GM19395 (cell line): ENCODE measurements around the gene SATB2.

Experiments
- ATAC-seq: cut with Tn5 transposase; IDR thresholded peaks from one replicate; pipeline ENCODE4 v1.9.1; 2021; ENCODE audit warnings: mild to moderate bottlenecking, moderate library complexity; ENCODE audit not compliant: unreplicated experiment

SATB2 gene

GRCh38 chr2:199465988-199466691 is 8.4 kb upstream of the SATB2 start:
- ATAC-seq: no peak

GRCh38 chr2:199465390-199465789 is 7.7 kb upstream of the SATB2 start:
- ATAC-seq: no peak

GRCh38 chr2:199464606-199465352 is 7.0 kb upstream of the SATB2 start:
- no peak for ATAC-seq

GRCh38 chr2:199463708-199464605 is 6.2 kb upstream of the SATB2 start:
- ATAC-seq: no peak

GRCh38 chr2:199462956-199463692 is 5.4 kb upstream of the SATB2 start:
- peak; percentile 42 for ATAC-seq

- no peak for ATAC-seq
Observed at GRCh38 chr2:199462347-199462955, 4.7 kb upstream of the SATB2 start.

GRCh38 chr2:199461711-199462346 is 4.1 kb upstream of the SATB2 start:
- ATAC-seq: no peak

- no peak for ATAC-seq
Observed at GRCh38 chr2:199460846-199461710, 3.3 kb upstream of the SATB2 start.

GRCh38 chr2:199460101-199460671 is 2.4 kb upstream of the SATB2 start:
- no peak for ATAC-seq

- peak; percentile 44 for ATAC-seq
Observed at GRCh38 chr2:199459286-199460100, 1.8 kb upstream of the SATB2 start.

- ATAC-seq: peak; percentile 46
Observed at GRCh38 chr2:199458806-199459285, 1.1 kb upstream of the SATB2 start.

GRCh38 chr2:199458009-199458805 is 468 bp upstream of the SATB2 start:
- peak; percentile 27 for ATAC-seq

GRCh38 chr2:199456383-199457146 is 1.2 kb downstream of the SATB2 start:
- no peak for ATAC-seq

GRCh38 chr2:199455545-199456382 is 2.0 kb downstream of the SATB2 start:
- ATAC-seq: no peak

- ATAC-seq: no peak
Observed at GRCh38 chr2:199455210-199455544, 2.6 kb downstream of the SATB2 start.
